Naive thymus-derived CD8-positive, alpha-beta T cell (primary cell): Measurements from ENCODE around the gene JAKMIP1. TPM values are rescaled to one million over a fixed set of nuclear protein-coding genes. Genes with fewer than 3 reads are reported as not detected.

ENCODE experiments used
- ATAC-seq, 2 donors: fragments of 150-1000 bp; cut with Tn5 transposase in 1 of 2; sonication (Bioruptor Pico), chemical (Tn5 transposase) in 1 of 2; 1 replicate in 1 of 2; 2 replicates in 1 of 2; pipeline ENCODE4 v1.10.0; 2021; ENCODE audit warnings: mild to moderate bottlenecking in 2 of 2, moderate library complexity in 2 of 2
- POLR2A ChIA-PET: fragments of 350-600 bp; sonication (Branson Sonifier 250); formaldehyde crosslinking; loops from one replicate; lab custom pipeline; 2021; ENCODE audit warnings: antibody characterized with exemption; lab: Charles Lee
- DNase-seq, 10 donors: peaks; one replicate each; pipeline versions ENCODE4 v3.0.0 to v3.0.0-alpha.2; 2020 to 2022
- H3K27ac Mint-ChIP-seq, 10 donors: one replicate each; pipeline ENCODE4 v1.8.0; 2020 to 2022; ENCODE audit warnings: mild to moderate bottlenecking in 10 of 10, mixed read lengths in 10 of 10, moderate library complexity in 4 of 10, inconsistent platforms in 1 of 10
- H3K27me3 Mint-ChIP-seq, 5 donors: one replicate each; pipeline ENCODE4 v1.8.0; 2021 to 2022; ENCODE audit warnings: mixed read lengths in 5 of 5
- H3K36me3 Mint-ChIP-seq, 3 donors: one replicate each; pipeline ENCODE4 v1.8.0; 2020 to 2022; ENCODE audit warnings: mixed read lengths in 3 of 3, mild to moderate bottlenecking in 2 of 3, inconsistent platforms in 1 of 3
- H3K4me1 Mint-ChIP-seq, 4 donors: one replicate each; pipeline ENCODE4 v1.8.0; 2021 to 2022; ENCODE audit warnings: mixed read lengths in 4 of 4
- H3K4me3 Mint-ChIP-seq, 10 donors: one replicate each; pipeline ENCODE4 v1.8.0; 2020 to 2022; ENCODE audit warnings: mild to moderate bottlenecking in 10 of 10, mixed read lengths in 10 of 10, moderate library complexity in 6 of 10, inconsistent platforms in 1 of 10
- H3K9me3 Mint-ChIP-seq, 9 donors: one replicate each; pipeline ENCODE4 v1.8.0; 2020 to 2022; ENCODE audit warnings: mixed read lengths in 9 of 9, mild to moderate bottlenecking in 3 of 9, inconsistent platforms in 1 of 9, moderate library complexity in 1 of 9
- polyA plus RNA-seq, 3 donors: library from polyadenylated mRNA; unstranded; fragments of 300-500 nt; fragmentation: Illumina TruSeq; gene quantifications; one replicate each; pipeline ENCODE4 v1.2.3, GENCODE V29; 2021
- total RNA-seq, 8 experiments: library from RNA in 2 of 8; stranded (reverse) in 2 of 8; gene quantifications; one replicate each; pipeline ENCODE4 v1.2.3 and lab custom pipeline; 2021 to 2026

Gene JAKMIP1
- total and polyA plus RNA-seq, 5 experiments from 2014 or later, result 0.15 to 9.6 (median 0.53) TPM; not detected in 1

DNA sequence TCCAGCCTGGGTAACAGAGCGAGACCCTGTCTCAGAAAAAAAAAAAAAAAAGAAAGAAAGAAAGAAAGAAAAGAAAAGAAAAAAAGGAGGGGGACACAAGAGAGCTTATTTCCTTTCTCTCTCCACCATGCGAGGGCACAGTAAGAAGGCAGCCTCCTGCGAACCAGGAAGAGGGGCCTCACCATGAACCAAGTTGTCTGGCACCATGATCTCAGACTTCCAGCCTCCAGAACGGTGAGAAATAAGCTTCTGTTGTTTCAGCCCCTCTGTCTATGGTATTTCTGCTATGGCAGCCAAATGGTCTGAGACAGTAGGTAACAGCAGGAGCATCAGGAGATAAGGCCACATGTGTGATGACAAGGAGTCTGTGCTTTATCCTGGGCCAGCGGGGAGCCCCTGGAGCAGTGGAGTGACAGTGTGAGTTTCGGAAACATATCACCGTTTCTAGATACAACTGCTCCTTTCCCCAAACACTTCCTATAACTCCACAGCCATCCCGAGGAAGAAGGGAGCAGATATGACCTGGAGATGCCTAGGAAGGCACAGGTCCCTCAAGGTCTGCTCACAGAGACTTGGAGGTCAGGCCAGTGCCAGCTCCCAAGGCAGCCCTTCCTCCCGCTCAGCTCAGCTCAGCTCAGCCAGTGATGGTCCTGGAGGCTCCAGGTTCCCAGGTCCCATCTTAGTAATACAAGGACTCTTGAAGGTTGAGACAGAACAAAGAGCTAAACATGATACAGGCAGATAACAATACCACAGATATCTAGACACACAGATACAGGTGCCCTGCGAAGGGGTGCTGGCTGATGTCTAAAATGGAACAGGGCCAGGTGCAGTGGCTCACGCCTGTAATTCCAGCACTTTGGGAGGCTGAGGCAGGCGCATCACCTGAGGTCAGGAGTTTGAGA, 17.7 kb downstream of the JAKMIP1 start:
- H3K4me1 Mint-ChIP-seq, result peaks cover 14 to 62% (median 37%) of the 10 kb centered on the region in 4 donors
- peaks cover 0 to 36% (median 7%) of the 10 kb centered on the region in 5 donors for H3K27me3 Mint-ChIP-seq
- POLR2A ChIA-PET, result no interaction called here
- H3K36me3 Mint-ChIP-seq, result peaks cover 0 to 32% (median 0%) of the 10 kb centered on the region in 3 donors
- peak overlapping the region in 4 of 10 donors; percentile 21 to 79 (median 53) for H3K27ac Mint-ChIP-seq
- peak overlapping the region in 1 of 10 donors; percentile 41 for H3K4me3 Mint-ChIP-seq
- DNase-seq (no peak), ATAC-seq (no peak)
- peaks cover 5 to 51% (median 15%) of the 10 kb centered on the region in 9 donors for H3K9me3 Mint-ChIP-seq

DNA sequence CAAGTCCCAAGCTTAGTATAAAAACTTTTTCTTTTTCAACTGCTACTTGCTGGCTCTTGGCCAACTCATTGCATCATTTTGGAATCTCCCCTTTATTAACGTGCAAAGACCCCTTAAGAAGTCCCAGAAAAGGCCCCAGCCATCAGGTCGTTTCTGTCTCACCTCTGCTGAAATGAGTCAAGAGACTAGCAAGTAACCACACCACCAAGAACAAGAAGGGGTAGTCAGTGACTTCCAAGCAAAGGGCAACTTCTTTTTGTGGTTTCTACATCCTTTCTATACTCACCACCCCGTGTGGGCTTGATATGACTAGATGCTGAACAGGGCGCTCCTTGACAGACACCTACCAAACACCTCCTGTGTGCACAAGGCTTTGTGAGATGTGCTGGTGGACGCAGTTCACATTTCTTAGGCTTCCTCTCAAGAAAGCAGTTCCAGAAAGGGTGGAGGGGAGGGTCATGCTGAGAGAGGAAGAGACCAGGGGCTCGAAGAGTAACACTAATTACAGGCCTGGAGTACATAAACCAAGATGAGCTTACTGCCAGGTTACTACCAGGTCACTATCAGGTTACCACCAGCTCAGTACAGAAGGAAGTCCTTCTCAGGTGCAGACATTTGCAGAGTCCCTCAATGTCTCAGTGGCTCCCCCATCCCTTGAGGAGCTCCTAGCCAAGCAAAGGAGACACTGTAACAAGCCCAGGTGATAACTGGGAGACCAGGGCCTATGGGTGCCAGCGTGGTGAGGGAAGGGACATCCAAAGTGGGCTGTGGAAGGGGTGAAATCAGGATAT, 19.3 kb downstream of the JAKMIP1 start:
- Mint-ChIP-seq H3K27me3 (peaks cover 0 to 38% (median 7%) of the 10 kb centered on the region in 5 donors), H3K36me3 (peaks cover 0 to 35% (median 0%) of the 10 kb centered on the region in 3 donors), H3K4me1 (peaks cover 15 to 64% (median 39%) of the 10 kb centered on the region in 4 donors), H3K27ac (peak overlapping the region in 4 of 10 donors; percentile 26 to 96 (median 62)), H3K4me3 (peak overlapping the region in 4 of 10 donors; percentile 36 to 73 (median 56)), H3K9me3 (peaks cover 0 to 44% (median 13%) of the 10 kb centered on the region in 9 donors)
- ATAC-seq (peak in 1 of 2 donors; percentile 94), DNase-seq (peak in 3 of 10 donors; percentile 6 to 39 (median 30))
- POLR2A ChIA-PET, result no interaction called here

DNA sequence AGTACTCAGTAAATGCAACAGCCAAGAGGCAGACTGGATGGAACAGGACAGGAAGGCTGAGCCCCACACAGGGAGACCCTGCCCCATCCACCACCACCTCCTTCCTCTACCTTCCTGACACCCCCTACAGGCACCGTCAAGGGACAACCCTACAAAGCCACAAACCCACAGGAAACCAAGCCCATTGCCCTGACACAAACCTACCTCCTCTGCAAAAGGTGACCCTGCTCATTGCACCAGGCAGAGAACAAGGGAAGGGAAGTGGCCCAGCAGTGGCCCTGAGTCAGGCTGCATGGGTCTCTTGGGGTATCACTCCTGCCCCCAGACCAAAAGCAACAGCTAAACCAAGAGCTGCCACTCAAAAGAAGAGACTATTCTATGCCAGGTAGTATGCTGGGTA, 21.0 kb downstream of the JAKMIP1 start:
- H3K4me1 Mint-ChIP-seq, result peaks cover 15 to 64% (median 38%) of the 10 kb centered on the region in 4 donors
- POLR2A ChIA-PET, result no interaction called here

DNA sequence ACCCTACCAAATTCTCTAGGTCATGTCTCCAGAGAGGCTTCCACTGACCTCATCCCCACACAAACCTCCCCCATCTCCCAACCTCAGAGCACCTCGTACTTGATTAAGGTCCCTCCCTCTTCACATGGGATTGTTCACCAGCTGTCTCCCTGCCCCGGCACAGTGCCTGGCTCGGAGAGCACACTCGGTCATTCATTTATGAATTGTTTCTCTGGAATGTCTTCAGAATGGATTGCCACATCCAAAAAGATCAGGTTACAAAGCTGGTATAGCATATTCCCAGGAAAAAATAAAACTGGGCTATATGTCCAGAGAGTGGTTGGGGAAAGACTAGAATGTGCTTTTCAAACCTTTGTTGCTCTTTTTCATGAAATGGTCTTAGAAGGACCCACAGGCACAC, 21.6 kb downstream of the JAKMIP1 start:
- H3K27me3 Mint-ChIP-seq, result peaks cover 0 to 38% (median 8%) of the 10 kb centered on the region in 5 donors
- H3K36me3 Mint-ChIP-seq, result peaks cover 0 to 27% (median 0%) of the 10 kb centered on the region in 3 donors
- H3K9me3 Mint-ChIP-seq, result peaks cover 0 to 38% (median 13%) of the 10 kb centered on the region in 9 donors
- POLR2A ChIA-PET, result no interaction called here
- DNase-seq, result no peak
- H3K4me1 Mint-ChIP-seq, result peaks cover 15 to 59% (median 36%) of the 10 kb centered on the region in 4 donors
- no peak for ATAC-seq
- H3K4me3 Mint-ChIP-seq, result peak overlapping the region in 2 of 10 donors; percentile 58 to 70
- peak overlapping the region in 2 of 10 donors; percentile 40 to 83 for H3K27ac Mint-ChIP-seq

More for the DNA sequence above, 21.0 kb downstream of the JAKMIP1 start:
- no peak for ATAC-seq
- peaks cover 0 to 38% (median 13%) of the 10 kb centered on the region in 9 donors for H3K9me3 Mint-ChIP-seq
- peak overlapping the region in 2 of 10 donors; percentile 49 to 83 for H3K27ac Mint-ChIP-seq
- H3K4me3 Mint-ChIP-seq, result peak overlapping the region in 4 of 10 donors; percentile 22 to 70 (median 55)
- peaks cover 0 to 27% (median 0%) of the 10 kb centered on the region in 3 donors for H3K36me3 Mint-ChIP-seq
- peak in 1 of 10 donors; percentile 41 for DNase-seq
- H3K27me3 Mint-ChIP-seq, result peaks cover 0 to 38% (median 8%) of the 10 kb centered on the region in 5 donors

DNA sequence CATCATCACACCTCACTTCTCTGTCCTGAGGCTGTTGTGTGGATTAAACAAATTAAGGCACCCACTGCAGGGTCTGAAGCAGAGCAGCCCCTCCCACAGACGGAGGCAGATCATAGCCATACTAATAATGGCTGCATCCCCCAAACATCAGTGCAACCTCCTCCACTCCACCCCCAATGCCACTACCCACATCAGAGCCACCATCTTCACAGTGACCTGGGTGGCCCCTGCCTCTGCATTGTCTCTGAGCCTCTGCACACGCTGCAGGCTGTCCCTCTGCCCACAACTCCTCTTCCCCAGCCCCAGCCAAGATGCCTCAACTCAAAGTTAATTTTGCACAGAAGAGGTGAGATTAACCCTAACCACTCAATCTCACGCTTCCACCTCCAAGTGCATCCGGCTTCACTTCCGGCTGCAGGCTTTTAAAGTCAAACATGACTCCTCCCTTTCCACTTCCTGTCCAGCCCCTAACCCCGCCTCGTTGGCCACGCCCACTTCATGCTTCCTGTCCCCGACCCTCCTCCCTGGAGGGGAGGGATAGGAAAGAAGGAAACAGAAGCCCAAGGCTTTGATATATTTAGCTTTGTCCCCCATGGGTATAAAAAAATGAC, 22.7 kb downstream of the JAKMIP1 start:
- Mint-ChIP-seq H3K9me3 (peaks cover 0 to 38% (median 13%) of the 10 kb centered on the region in 9 donors), H3K4me3 (peak overlapping the region in 2 of 10 donors; percentile 49 to 56), H3K27ac (peak overlapping the region in 5 of 10 donors; percentile 4 to 90 (median 75)), H3K4me1 (peaks cover 15 to 55% (median 34%) of the 10 kb centered on the region in 4 donors), H3K36me3 (peaks cover 0 to 27% (median 0%) of the 10 kb centered on the region in 3 donors), H3K27me3 (peaks cover 0 to 38% (median 8%) of the 10 kb centered on the region in 5 donors)
- DNase-seq (peak in 4 of 10 donors; percentile 17 to 50 (median 32)), ATAC-seq (peak in 1 of 2 donors; percentile 22)
- POLR2A ChIA-PET, result no interaction called here

DNA sequence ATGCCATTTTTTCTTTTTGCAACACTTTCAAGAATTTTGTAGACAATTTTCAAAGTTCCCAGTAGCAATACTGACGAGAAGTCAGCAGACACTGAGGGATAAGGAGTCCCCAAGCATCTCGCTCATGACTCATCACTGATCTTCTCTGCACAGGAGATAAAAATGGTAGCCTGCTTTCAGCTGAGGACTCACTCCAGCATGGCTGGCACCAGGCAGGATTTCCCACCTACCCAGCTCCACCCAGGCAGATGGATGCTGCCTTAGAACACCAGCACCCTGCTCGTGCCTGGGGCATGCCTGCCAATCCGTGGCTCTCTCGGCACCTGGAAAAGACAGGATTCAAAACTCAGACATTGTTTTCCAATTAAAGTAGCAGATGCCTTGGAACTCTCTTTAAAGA, 24.9 kb downstream of the JAKMIP1 start:
- H3K36me3 Mint-ChIP-seq, result peaks cover 0 to 21% (median 0%) of the 10 kb centered on the region in 3 donors
- POLR2A ChIA-PET, result no interaction called here
- H3K4me3 Mint-ChIP-seq, result no peak overlapping the region
- H3K9me3 Mint-ChIP-seq, result peaks cover 0 to 44% (median 12%) of the 10 kb centered on the region in 9 donors
- ATAC-seq (no peak), DNase-seq (no peak)
- H3K4me1 Mint-ChIP-seq, result peaks cover 14 to 37% (median 21%) of the 10 kb centered on the region in 4 donors
- H3K27me3 Mint-ChIP-seq, result peaks cover 0 to 25% (median 7%) of the 10 kb centered on the region in 5 donors
- H3K27ac Mint-ChIP-seq, result no peak overlapping the region

DNA sequence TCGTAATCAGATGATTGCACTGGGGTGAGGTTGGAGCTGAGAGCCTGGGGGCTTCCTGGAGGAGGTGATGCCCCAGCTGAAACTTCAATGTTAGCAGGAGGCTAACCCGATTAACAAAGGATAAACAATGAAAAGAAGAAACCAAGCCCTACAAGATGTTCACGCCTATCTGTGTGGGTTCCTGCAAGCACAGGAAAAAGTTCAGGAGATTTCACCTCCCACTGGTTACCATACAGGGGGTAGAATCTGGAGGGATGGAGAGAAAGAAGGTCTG, 27.5 kb downstream of the JAKMIP1 start:
- no peak overlapping the region for H3K4me3 Mint-ChIP-seq
- peaks cover 0 to 6% (median 0%) of the 10 kb centered on the region in 3 donors for H3K36me3 Mint-ChIP-seq
- peaks cover 0 to 24% (median 2%) of the 10 kb centered on the region in 9 donors for H3K9me3 Mint-ChIP-seq
- DNase-seq, result no peak
- H3K4me1 Mint-ChIP-seq, result peaks cover 4 to 11% (median 5%) of the 10 kb centered on the region in 4 donors
- H3K27ac Mint-ChIP-seq, result peak overlapping the region in 2 of 10 donors; percentile 60 to 62
- no peak for ATAC-seq
- peaks cover 0 to 5% (median 3%) of the 10 kb centered on the region in 5 donors for H3K27me3 Mint-ChIP-seq
- POLR2A ChIA-PET, result no interaction called here

DNA sequence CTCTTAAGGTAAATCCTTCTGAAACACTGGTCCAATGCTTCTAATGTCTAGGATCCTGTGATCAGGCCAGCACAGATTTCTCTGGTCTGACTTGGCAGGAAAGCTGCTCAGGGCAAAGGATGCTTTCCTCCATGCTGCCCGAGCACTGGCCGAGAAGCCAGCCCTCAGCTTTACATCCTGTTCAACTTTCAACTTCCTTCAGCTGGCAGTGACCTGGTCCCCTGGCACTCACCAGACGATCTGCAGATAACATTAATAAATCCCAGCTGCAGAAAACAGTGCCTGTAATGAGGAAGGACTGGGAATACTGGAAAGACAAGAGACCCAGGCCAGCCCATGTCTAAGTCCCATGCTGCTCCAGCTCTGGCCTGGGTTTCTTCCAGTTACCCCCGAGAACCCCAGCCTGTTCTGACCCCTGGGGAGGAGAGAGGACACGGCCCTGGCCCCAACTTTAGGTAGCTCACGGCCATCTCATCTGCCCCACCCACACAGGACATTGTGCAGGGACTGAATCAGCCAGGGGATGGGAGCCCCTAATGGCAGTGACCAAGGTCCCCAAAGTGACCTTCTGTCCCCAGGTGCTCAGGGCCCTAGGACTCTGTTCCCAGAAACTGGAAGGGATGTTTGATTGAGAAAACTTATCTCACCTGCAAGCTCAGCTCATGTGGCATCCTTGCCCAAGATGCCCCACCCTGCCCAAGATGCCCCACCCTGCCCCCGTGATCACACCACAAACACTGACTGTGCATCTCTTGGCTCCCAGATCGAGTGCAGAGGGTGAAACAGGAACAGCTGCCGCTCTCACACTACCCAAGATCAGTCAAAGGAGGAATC, 28.0 kb downstream of the JAKMIP1 start:
- peak overlapping the region in 2 of 10 donors; percentile 60 to 62 for H3K27ac Mint-ChIP-seq
- ATAC-seq, result no peak
- POLR2A ChIA-PET, result no interaction called here

DNA sequence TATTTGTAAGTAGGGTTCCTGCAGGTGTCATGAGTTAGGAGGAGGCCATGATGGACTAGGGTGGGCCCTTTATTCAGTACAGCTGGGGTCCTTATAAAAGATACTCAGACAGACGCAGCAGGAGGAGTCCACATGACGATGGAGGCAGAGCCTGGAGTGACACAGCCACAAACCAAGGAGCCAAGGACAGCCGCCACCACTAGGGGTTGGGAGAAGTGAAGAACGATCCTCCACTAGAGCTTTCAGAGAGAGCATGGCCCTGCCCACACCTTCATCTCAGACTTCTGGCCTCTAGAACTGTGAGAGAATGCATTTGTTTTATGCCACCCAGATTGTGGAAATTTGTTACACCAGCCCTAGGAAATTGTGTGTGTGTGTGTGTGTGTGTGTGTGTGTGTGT, 31.1 kb downstream of the JAKMIP1 start:
- DNase-seq (no peak), ATAC-seq (no peak)
- peak overlapping the region in 1 of 10 donors; percentile 5 for H3K27ac Mint-ChIP-seq
- no peak overlapping the region for H3K4me3 Mint-ChIP-seq
- H3K4me1 Mint-ChIP-seq, result peaks cover 0 to 6% (median 1%) of the 10 kb centered on the region in 4 donors
- peaks cover 0 to 19% (median 2%) of the 10 kb centered on the region in 9 donors for H3K9me3 Mint-ChIP-seq
- POLR2A ChIA-PET, result no interaction called here
- peaks cover 2 to 22% (median 3%) of the 10 kb centered on the region in 5 donors for H3K27me3 Mint-ChIP-seq
- no peaks in the 10 kb centered on the region for H3K36me3 Mint-ChIP-seq

More for the DNA sequence above, 28.0 kb downstream of the JAKMIP1 start:
- H3K27me3 Mint-ChIP-seq, result peaks cover 2 to 6% (median 3%) of the 10 kb centered on the region in 5 donors
- H3K4me3 Mint-ChIP-seq, result no peak overlapping the region
- H3K9me3 Mint-ChIP-seq, result peaks cover 0 to 19% (median 0%) of the 10 kb centered on the region in 9 donors
- H3K36me3 Mint-ChIP-seq, result peaks cover 0 to under 1% (median 0%) of the 10 kb centered on the region in 3 donors
- DNase-seq, result no peak
- peaks cover 0 to 6% (median 0%) of the 10 kb centered on the region in 4 donors for H3K4me1 Mint-ChIP-seq

DNA sequence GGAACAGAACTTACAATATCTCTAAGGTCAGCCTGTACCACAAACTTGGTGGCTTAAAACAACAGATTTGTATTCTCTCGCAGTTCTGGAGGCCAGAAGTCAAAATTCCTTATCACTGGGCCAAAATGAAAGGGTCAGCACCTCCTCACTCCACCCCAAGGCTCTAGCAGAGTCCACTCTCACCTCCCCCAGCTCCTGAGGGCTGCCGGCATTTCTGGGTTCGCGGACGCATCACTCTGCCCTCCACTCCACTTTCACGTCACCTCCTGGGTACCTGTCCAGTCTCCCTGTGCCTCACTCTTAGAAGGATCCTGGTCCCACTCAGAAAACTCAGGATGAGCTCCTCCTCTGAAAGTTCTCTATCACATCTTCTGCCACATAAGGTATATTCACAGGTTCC, 34.6 kb downstream of the JAKMIP1 start:
- DNase-seq (peak in 1 of 10 donors; percentile 54), ATAC-seq (no peak)
- POLR2A ChIA-PET, result no interaction called here
- peaks cover 0 to 6% (median 0%) of the 10 kb centered on the region in 4 donors for H3K4me1 Mint-ChIP-seq
- H3K4me3 Mint-ChIP-seq, result no peak overlapping the region
- H3K27me3 Mint-ChIP-seq, result peaks cover 0 to 22% (median 6%) of the 10 kb centered on the region in 5 donors
- H3K9me3 Mint-ChIP-seq, result peaks cover 0 to 7% (median 0%) of the 10 kb centered on the region in 9 donors
- H3K36me3 Mint-ChIP-seq, result no peaks in the 10 kb centered on the region
- no peak overlapping the region for H3K27ac Mint-ChIP-seq

DNA sequence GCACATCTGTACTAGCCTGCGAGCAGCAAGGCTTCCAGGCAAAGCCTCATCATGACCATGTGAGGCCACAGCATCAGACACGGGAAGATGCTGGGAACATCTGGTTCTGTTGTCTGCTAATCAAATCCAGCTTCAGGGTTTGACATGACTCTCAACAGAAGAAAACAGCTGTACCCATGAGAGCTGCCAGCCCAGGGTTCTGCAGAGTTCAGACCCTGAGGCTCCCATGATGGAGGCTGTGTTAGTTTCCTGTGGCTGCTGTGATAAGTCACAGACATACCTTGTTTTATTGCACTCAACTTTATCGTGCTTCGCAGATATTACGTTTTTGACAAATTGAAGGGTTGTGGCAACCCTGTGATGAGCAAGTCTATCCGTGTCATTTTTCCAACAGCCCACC, 37.5 kb downstream of the JAKMIP1 start:
- H3K27me3 Mint-ChIP-seq, result peaks cover 0 to 30% (median 6%) of the 10 kb centered on the region in 5 donors
- H3K4me3 Mint-ChIP-seq, result no peak overlapping the region
- H3K36me3 Mint-ChIP-seq, result no peaks in the 10 kb centered on the region
- peaks cover 0 to 4% (median 0%) of the 10 kb centered on the region in 9 donors for H3K9me3 Mint-ChIP-seq
- H3K27ac Mint-ChIP-seq, result no peak overlapping the region
- ATAC-seq (no peak), DNase-seq (peak in 1 of 10 donors; percentile 36)
- H3K4me1 Mint-ChIP-seq, result peaks cover 0 to 6% (median 0%) of the 10 kb centered on the region in 4 donors
- POLR2A ChIA-PET, result no interaction called here
